22Rv1 (cell line): Measurements from ENCODE around the gene HSP90B1.

Experiments
- ZFX ChIP-seq: fragments of 450-650 bp; IDR thresholded peaks from 2 replicates; pipeline ENCODE4 v1.6.1; 2017; ENCODE audit warnings: antibody characterized with exemption, borderline replicate concordance
- TF ChIP-seq, protein P1 (sequence below): fragments of 450-650 bp; IDR thresholded peaks from 2 replicates; pipeline ENCODE4 v1.5.1; 2017; ENCODE audit warnings: mild to moderate bottlenecking

DNA sequence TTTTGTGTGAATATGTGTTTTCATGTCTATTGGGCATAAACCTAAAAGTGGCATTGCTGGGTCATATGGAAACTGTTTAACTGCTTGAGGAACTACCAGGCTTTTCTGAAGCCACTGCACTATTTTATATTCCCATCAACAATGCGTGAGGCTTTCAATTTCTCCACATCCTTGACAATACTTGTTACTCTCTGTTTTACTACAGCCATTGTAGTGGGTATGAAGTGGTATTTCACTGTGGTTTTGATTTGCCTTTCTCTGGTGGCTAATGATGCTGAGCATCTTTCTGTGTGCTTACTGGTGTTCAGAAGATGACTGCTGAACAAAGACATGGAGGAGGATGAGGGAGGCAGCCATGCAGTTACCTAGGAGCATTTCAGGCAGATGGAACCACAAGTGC is 22.3 kb downstream of the HSP90B1 start:
- TF ChIP-seq, protein P1, sequence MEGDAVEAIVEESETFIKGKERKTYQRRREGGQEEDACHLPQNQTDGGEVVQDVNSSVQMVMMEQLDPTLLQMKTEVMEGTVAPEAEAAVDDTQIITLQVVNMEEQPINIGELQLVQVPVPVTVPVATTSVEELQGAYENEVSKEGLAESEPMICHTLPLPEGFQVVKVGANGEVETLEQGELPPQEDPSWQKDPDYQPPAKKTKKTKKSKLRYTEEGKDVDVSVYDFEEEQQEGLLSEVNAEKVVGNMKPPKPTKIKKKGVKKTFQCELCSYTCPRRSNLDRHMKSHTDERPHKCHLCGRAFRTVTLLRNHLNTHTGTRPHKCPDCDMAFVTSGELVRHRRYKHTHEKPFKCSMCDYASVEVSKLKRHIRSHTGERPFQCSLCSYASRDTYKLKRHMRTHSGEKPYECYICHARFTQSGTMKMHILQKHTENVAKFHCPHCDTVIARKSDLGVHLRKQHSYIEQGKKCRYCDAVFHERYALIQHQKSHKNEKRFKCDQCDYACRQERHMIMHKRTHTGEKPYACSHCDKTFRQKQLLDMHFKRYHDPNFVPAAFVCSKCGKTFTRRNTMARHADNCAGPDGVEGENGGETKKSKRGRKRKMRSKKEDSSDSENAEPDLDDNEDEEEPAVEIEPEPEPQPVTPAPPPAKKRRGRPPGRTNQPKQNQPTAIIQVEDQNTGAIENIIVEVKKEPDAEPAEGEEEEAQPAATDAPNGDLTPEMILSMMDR, result no peak
- TF ChIP-seq ZFX, result no peak
